ENCODE measurements around the gene SECISBP2. TPM values are rescaled to one million over a fixed set of nuclear protein-coding genes. Genes with fewer than 3 reads are reported as not detected.

Gene SECISBP2
- total and polyA plus RNA-seq, 7 donors = 26.2 to 80.8 (median 40.2) TPM

- no peaks in the 10 kb centered on the region for H3K27me3 ChIP-seq (ENCODE audit: insufficient read depth in 3 of 3, low read length in 2 of 3)
- H3K9me3 ChIP-seq = no peaks in the 10 kb centered on the region
- TF ChIP-seq CTCF (IDR thresholded peaks at IDR 0.05) = no peak
- DNase-seq (no peak), ATAC-seq (no peak)
- H3K27ac ChIP-seq = no peak overlapping the region
- intact Hi-C loops (cut with DNase I) = no loop called here
- no peak overlapping the region for H3K4me3 ChIP-seq
- H3K4me1 ChIP-seq = no peaks in the 10 kb centered on the region
- H3K36me3 ChIP-seq (ENCODE audit: insufficient read depth in 1 of 2, low read depth in 1 of 2) = peaks cover 0 to 42% of the 10 kb centered on the region in 2 donors
- WGBS, 3 donors = 58 to 65% (median 62%) methylated on average over 8 of the region's 8 CpGs
These were observed 57.0 kb downstream of the SECISBP2 start for GRCh38 chr9:89375191-89375760.

- no peak for DNase-seq
- no peak overlapping the region for H3K4me3 ChIP-seq
- no peaks in the 10 kb centered on the region for H3K27me3 ChIP-seq (ENCODE audit: insufficient read depth in 3 of 3, low read length in 2 of 3)
- TF ChIP-seq CTCF (IDR thresholded peaks at IDR 0.05) = no peak
- no peak for ATAC-seq
- H3K36me3 ChIP-seq (ENCODE audit: insufficient read depth in 1 of 2, low read depth in 1 of 2) = peaks cover 0 to 51% of the 10 kb centered on the region in 2 donors
- H3K27ac ChIP-seq = no peak overlapping the region
- WGBS, 3 donors = 88 to 93% (median 89%) methylated on average over 4 of the region's 4 CpGs
- no peaks in the 10 kb centered on the region for H3K9me3 ChIP-seq
- no peaks in the 10 kb centered on the region for H3K4me1 ChIP-seq
- intact Hi-C loops (cut with DNase I) = no loop called here
These were observed 58.0 kb downstream of the SECISBP2 start for GRCh38 chr9:89376286-89376685.

GRCh38 chr9:89376741-89377351 is 58.5 kb downstream of the SECISBP2 start:
- Histone ChIP-seq H3K36me3 (ENCODE audit: insufficient read depth in 1 of 2, low read depth in 1 of 2) (peaks cover 0 to 57% of the 10 kb centered on the region in 2 donors), H3K9me3 (no peaks in the 10 kb centered on the region), H3K4me1 (no peaks in the 10 kb centered on the region), H3K4me3 (no peak overlapping the region), H3K27me3 (ENCODE audit: insufficient read depth in 3 of 3, low read length in 2 of 3) (no peaks in the 10 kb centered on the region), H3K27ac (no peak overlapping the region)
- ATAC-seq (no peak), DNase-seq (no peak)
- 90 to 91% (median 91%) methylated on average over 17 of the region's 17 CpGs for WGBS, 3 donors
- TF ChIP-seq CTCF (IDR thresholded peaks at IDR 0.05) = no peak
- intact Hi-C loops (cut with DNase I) = no loop called here

GRCh38 chr9:89377411-89377810 is 59.1 kb downstream of the SECISBP2 start:
- no peak overlapping the region for H3K27ac ChIP-seq
- no peaks in the 10 kb centered on the region for H3K27me3 ChIP-seq (ENCODE audit: insufficient read depth in 3 of 3, low read length in 2 of 3)
- WGBS, 3 donors = 90 to 94% (median 91%) methylated on average over 12 of the region's 12 CpGs
- no peaks in the 10 kb centered on the region for H3K4me1 ChIP-seq
- DNase-seq (no peak), ATAC-seq (no peak)
- no peak for TF ChIP-seq CTCF (IDR thresholded peaks at IDR 0.05)
- H3K4me3 ChIP-seq = no peak overlapping the region
- intact Hi-C loops (cut with DNase I) = no loop called here
- H3K36me3 ChIP-seq (ENCODE audit: insufficient read depth in 1 of 2, low read depth in 1 of 2) = peaks cover 0 to 63% of the 10 kb centered on the region in 2 donors
- no peaks in the 10 kb centered on the region for H3K9me3 ChIP-seq

- 93 to 95% (median 94%) methylated on average over 21 of the region's 21 CpGs for WGBS, 3 donors
These were observed 60.2 kb downstream of the SECISBP2 start for GRCh38 chr9:89378541-89378940.

More at GRCh38 chr9:89378541-89378940, 60.2 kb downstream of the SECISBP2 start:
- Histone ChIP-seq H3K36me3 (ENCODE audit: insufficient read depth in 1 of 2, low read depth in 1 of 2) (peaks cover 0 to 73% of the 10 kb centered on the region in 2 donors), H3K4me1 (no peaks in the 10 kb centered on the region), H3K27ac (no peak overlapping the region), H3K27me3 (ENCODE audit: insufficient read depth in 3 of 3, low read length in 2 of 3) (no peaks in the 10 kb centered on the region), H3K4me3 (no peak overlapping the region), H3K9me3 (no peaks in the 10 kb centered on the region)
- ATAC-seq = no peak
- no peak for TF ChIP-seq CTCF (IDR thresholded peaks at IDR 0.05)
- no peak for DNase-seq
- intact Hi-C loops (cut with DNase I) = no loop called here
